Epithelial cell of esophagus (primary cell): ENCODE measurements around the gene PODNL1.
A peak's percentile ranks its signal among the peaks of the same experiment; 100 is the strongest.

Experiments used
- DNase-seq: peaks from one replicate; pipeline ENCODE4 v3.0.0; 2010; ENCODE audit warnings: low read depth
- H3K4me3 ChIP-seq: 2 replicates; pipeline ENCODE4 v1.5.1; 2011; ENCODE audit warnings: mild to moderate bottlenecking, low read length, control low read depth
- CTCF ChIP-seq: IDR thresholded peaks from 2 replicates; pipeline ENCODE4 v1.5.1; 2011; ENCODE audit warnings: low read depth, mild to moderate bottlenecking, low read length, control low read depth, inconsistent platforms; ENCODE audit not compliant: insufficient read depth; ENCODE audit errors: missing control alignments

PODNL1 gene

GRCh38 chr19:13955662-13956364, 17.6 kb upstream of the PODNL1 start:
- DNase-seq: no peak
- no peak overlapping the region for H3K4me3 ChIP-seq
- no peak for TF ChIP-seq CTCF

GRCh38 chr19:13954185-13954584, 16.0 kb upstream of the PODNL1 start:
- no peak overlapping the region for H3K4me3 ChIP-seq
- TF ChIP-seq CTCF: no peak
- no peak for DNase-seq

- H3K4me3 ChIP-seq: peak overlapping the region; percentile 64
- peak; percentile 35 for TF ChIP-seq CTCF
- peak; percentile 79 for DNase-seq
These were observed 14.8 kb upstream of the PODNL1 start for GRCh38 chr19:13952931-13953531.

GRCh38 chr19:13952154-13952930, 14.1 kb upstream of the PODNL1 start, which contains the start of gene DCAF15:
Gene DCAF15, plus strand, starts transcription at chr19:13952509. Its CDS starts 4 bp downstream, at chr19:13952513.
- DNase-seq: peak; percentile 100
- no peak for TF ChIP-seq CTCF
- peak within 1 kb of the TSS; percentile 64 for H3K4me3 ChIP-seq

- no peak for TF ChIP-seq CTCF
- DNase-seq: no peak
- H3K4me3 ChIP-seq: peak overlapping the region; percentile 48
These were observed 13.6 kb upstream of the PODNL1 start for GRCh38 chr19:13951799-13952153.

- no peak for TF ChIP-seq CTCF
- DNase-seq: no peak
- no peak overlapping the region for H3K4me3 ChIP-seq
These were observed 12.8 kb upstream of the PODNL1 start for GRCh38 chr19:13951043-13951442.

GRCh38 chr19:13946414-13946813, 8.2 kb upstream of the PODNL1 start:
- DNase-seq: peak; percentile 95
- TF ChIP-seq CTCF: no peak
- H3K4me3 ChIP-seq: no peak overlapping the region
